Stimulated activated CD8-positive, alpha-beta memory T cell treated with anti-CD3 and anti-CD28 coated beads, Interleukin-7, amount 100 ng/mL, for 24 hours (primary cell): ENCODE measurements around the gene YWHAE.
"Not testable (repeated sequence)": the region's sequence is repeated elsewhere in the genome, so short reads cannot be mapped to it uniquely, and the experiment has no call there.

Experiments used
- DNase-seq: peaks from one replicate; pipeline ENCODE4 v3.0.0-alpha.2; 2020; ENCODE audit warnings: low read depth

The YWHAE gene

DNA sequence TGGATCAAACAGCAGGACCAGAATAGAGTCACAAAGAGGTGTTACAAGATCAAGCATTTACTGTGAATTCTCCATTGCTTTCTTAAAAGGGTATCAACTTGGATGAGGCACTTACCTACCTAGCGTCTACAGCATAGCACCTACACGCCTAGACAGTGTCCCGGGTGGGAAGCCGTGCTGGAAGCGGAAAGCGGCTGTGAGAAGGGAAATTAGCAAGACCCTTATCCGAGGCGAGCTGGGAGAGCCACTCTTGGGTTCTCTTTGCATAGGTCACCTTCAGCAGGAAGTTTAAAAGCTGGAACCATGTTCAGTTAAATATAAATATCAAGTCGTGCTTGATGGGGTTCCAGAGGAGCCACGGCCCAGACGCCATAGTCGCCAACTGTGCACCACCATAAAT lies 74.3 kb downstream of the YWHAE start:
- no peak for DNase-seq

DNA sequence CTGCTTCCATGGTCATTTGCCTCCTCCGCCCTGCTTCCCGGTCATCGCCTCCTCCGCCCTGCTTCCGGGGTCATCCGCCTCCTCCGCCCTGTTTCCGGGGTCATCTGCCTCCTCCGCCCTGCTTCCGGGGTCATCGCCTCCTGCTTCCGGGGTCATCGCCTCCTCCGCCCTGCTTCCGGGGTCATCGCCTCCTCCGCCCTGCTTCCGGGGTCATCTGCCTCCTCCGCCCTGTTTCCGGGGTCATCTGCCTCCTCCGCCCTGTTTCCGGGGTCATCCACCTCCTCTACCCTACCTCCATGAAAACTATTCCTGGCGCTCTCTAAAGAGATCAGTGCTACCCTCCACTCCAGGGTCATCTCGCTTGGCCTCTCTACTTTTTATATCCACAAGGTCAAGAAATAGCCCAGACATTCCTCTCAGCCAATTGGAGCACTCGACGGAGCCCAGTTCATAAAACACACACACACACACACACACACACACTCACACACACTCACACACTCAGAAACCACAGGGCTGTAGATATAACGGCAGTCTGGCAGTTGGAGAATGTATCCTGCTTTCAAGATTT lies 75.7 kb downstream of the YWHAE start:
- no peak for DNase-seq

DNA sequence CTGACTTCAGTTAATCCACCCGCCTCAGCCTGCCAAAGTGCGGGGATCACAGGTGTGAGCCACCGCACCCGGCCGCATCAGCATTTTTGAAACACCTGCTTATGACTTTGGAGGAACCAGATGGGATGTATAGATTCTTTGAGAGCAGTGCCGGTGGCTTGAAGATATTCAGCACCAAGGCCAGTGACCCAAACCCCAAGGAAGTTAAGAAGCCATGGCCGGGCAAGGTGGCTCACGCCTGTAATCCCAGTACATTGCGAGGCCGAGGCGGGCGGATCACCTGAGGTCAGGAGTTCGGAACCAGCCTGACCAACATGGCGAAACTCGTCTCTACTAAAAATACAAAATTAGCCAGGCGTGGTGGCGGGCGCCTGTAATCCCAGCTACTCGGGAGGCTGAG lies 76.7 kb downstream of the YWHAE start:
- DNase-seq: no peak

DNA sequence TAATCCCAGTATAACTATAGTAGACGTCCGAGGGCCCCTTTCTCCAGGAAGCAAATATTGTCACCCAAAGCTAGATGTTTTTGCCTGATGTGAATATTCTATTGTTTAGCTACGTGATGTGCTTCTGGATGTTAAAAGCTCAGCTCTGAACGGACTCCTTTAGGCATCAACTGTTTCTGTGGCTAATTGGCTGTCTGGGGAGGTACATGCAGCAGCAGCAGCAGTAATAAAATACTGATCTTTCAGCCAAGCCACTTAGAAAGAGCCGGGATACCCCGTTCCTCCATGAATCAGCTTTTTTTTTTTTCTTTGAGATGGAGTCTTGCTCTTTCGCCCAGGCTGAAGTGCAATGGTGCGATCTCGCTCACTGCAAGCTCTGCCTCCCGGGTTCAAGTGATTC lies 77.5 kb downstream of the YWHAE start:
- no peak for DNase-seq

DNA sequence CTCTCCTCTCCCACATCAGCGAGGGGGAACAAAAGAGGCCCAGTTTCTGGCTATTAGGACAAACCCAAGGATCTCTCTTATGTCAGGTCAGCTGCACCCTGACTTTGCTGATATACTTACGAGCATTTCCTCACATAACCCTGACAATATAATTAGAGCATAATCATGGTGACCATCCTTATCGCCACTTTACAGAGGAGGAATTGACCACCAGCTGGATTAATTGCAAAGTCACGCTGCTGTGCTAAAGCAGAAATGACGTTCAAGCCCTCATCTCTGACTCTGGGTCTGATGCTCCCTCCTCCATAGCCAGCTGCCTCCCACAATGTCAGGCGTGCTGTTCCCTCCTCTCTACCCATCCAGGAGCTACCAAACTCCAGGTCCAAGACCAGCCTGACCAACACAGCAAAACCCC lies 78.0 kb downstream of the YWHAE start:
- no peak for DNase-seq

DNA sequence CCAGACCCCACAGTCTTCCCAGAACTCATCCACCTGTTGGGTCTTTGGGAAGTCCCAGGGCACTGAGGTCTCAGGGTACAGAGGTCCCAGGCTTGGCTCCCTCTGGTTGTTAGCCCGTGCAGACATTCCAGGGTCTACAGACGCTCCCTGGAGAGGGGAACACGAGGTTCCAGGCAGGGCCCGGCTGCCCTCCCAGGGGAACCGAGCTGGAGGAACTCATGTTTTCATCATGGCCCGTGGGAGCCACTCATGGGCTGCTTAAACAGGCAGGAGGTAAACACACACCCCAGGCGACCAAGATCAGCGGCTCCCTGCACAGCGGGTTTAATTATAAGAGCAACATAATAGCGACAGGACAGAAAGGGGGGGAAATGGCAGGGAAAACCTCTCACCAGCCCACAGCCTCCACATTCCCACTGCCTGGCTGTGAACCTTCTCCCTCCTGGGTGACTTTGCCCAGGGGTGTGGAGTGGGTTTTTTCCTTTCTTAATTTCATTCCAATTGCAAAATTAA lies 84.1 kb downstream of the YWHAE start:
- DNase-seq: no peak

DNA sequence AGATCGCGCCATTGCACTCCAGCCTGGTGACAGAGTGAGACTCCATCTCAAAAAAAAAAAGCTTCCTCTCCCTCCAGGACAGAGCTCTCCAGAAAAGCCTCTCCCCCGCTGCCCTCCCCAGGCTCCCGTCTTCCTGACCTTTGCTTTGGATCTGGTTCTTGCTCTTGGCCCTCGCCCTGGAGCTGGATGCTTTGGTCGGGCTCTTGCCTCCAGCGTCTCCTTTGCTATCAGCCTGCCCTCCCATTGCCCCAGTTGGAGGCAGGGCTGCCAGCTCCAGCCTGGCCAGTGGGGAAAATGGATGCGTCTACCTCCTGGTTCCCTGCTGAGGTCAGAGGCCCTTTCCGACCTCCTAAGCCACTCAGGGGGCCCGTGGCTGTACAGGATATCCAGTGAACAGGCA lies 84.6 kb downstream of the YWHAE start:
- no peak for DNase-seq

DNA sequence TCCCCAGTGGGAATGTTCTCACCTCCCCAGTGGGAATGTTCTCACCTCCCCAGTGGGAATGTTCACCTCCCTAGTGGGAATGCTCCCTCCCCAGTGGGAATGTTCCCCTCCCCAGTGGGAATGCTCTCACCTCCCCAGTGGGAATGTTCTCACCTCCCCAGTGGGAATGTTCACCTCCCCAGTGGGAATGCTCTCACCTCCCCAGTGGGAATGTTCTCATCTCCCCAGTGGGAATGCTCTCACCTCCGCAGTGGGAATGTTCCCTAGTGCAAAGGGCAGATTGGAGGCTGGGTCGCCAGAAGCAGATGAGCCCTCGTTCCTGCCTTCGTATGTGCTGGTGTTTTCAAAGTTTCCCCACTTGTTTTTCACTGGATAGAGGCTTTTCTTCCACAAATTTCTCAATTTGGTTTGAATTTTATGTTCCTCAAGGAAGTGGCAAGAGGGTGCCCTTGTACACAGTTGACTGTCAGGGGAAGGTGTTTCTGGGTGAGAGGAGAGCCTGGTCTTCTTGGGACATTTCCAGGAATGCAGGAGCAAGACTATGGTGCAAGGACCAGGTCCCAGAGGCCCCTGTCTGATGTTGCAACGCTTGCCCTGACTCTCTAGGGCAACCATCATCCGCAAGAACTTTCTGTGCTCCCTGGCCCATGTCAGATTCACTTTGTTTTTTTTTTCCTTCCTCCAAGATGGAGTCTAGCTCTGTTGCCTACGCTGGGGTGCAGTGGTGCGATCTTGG lies 86.6 kb downstream of the YWHAE start:
- no peak for DNase-seq

DNA sequence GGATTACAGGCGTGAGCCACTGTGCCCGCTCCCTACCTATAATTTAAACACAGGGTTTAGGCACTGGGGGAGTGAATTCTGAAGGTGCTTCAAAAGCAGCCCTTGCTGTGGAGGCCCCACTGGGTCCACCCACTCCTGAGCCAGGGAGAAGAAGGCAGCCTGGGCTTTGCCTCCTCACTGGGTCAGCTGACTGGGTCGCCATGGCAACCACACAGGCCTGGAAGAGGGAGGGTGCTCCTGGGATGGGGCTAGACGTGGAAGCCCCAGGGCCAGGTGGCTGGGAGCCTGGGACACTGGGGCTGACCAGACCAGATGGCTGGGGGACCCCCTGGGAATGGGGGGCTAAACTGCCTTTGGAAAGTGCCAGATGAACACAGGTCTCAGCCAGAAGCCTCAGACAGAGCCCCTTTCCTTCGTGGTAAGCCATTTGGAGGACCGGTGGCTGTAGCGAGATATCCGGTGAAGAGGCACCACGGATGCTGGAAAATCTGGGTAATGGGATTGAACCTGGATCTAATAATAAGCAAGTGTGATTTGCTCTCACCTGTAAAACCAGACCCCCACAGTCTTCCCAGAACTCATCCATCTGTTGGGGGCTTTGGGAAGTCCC lies 87.7 kb downstream of the YWHAE start:
- DNase-seq: no peak

DNA sequence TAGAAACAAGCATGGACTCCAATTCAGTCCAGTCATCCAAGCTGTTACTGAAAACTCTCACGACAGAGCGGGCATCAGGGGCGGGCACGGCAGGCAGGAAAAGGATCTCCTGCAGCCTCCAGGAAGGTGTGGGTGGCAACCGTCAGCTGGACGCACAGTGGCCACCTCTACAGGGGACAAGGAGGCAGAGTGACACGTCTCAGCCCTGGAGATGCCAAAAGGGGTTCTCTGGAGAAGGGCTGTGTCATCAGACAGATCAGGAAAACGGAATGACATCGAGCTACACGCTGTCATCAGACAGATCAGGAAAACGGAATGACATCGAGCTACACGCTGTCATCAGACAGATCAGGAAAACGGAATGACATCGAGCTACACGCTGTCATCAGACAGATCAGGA lies 92.2 kb downstream of the YWHAE start:
- DNase-seq: not testable (repeated sequence)

DNA sequence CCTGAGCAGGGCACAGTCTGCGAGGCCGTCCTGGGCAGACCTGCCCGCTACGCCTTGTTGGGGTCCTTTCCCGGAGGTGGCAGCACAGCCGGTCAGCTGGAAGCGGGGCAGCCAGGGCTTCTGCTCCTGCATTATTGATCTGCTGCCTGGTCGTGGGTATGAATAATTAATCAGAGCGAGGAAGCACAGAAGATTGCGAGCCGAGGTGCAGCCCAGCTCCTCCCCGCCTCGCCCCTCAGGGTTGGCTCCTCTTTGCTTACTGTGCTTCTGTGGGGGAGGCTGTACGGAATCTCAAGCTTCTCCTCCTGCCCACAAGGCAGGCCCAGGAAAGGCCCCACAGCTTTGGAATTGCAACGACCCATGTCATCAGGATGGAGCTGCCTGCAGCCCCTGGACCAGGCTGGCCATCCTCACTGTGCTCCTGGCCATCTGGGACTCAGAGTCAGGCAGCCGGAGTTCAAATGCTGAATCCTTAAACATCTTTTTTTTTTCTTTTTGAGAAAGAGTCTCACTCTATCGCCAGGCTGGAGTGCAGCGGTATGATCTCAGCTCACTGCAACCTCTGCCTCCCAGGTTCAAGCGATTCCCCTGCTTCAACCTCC lies 95.0 kb downstream of the YWHAE start:
- no peak for DNase-seq

DNA sequence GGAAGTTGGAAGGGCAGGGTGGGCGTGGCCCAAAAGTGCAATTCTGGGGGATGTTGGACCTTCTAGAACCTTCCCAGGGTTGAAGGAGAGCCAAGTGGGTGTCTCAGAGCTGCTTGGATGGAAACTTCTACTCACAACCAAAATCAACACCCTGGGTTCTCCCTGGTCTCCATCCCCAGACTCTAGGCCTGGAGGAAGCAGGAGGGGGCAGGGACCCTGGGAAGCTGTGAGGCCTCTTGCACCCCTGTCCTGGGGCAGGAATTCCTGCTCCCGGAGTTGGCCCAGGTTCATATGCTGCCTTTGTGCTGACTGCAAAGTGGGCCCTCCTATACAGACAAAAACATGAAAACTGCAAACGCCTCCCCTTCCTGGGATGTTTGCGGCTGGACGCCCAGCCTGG lies 95.5 kb downstream of the YWHAE start:
- no peak for DNase-seq

DNA sequence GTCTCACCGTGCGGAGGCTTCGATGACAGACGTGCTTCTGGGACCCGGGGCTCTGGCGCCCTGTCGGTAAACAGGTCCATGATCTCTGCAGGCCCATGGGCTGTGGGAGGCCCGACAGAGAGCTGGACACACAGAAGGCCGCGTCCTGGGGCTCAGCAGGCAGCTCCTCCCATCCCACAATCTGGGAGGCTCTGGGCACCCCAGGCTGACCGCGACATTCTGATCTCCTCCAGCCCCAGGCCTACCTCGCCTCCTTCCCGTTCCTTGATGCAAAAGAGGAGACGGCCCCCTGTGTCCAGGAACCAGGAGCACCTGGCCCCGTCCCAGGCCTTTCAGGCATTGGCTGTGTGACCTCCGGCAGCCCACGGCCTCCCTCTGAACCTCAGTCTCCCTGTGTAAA lies 97.3 kb downstream of the YWHAE start:
- DNase-seq: no peak

DNA sequence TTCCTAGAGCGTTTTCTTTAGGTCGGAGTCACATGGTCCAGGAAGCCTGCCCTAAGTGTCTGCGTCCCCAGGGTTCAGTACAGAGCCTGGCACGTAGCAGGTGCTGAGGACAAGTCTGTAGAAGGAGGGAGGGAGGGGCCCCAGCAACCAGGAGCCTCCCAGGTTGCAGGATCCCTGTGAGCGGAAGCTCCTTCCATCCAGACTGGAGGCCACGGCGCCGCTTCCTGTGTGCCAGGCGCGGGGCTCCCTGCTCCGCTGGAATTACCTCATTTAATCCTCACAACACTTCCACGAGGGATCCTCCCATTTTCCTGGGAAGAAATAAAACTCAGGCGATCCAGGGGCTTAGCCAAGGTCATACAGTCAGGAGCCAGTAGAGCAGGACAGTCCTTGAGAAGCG lies 98.5 kb downstream of the YWHAE start:
- DNase-seq: no peak

DNA sequence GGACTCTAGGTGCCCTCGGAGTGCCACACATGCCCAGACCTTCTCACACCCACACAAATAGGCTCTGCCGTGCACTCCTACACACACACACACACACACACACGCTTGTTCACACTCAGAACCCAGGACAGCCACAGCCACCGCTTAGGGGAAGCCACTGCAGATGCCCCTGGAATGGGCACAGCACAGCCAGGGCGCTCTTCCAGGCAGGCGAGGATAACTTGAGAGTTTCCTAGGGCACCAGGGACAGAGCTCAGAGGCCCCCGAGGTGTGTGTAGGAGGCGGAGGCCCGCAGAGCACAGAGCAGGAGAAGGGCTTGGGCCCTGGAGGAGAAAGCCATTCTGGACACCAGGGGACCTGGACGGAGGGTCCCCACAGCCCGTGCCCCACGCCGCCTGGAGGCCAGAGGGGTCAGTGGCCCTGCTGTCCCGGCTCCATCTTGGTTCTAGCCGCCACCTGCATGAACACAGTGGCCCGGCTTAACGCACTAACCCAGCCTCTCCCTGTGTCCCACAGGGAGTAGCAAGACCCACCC lies 99.6 kb downstream of the YWHAE start:
- DNase-seq: no peak

DNA sequence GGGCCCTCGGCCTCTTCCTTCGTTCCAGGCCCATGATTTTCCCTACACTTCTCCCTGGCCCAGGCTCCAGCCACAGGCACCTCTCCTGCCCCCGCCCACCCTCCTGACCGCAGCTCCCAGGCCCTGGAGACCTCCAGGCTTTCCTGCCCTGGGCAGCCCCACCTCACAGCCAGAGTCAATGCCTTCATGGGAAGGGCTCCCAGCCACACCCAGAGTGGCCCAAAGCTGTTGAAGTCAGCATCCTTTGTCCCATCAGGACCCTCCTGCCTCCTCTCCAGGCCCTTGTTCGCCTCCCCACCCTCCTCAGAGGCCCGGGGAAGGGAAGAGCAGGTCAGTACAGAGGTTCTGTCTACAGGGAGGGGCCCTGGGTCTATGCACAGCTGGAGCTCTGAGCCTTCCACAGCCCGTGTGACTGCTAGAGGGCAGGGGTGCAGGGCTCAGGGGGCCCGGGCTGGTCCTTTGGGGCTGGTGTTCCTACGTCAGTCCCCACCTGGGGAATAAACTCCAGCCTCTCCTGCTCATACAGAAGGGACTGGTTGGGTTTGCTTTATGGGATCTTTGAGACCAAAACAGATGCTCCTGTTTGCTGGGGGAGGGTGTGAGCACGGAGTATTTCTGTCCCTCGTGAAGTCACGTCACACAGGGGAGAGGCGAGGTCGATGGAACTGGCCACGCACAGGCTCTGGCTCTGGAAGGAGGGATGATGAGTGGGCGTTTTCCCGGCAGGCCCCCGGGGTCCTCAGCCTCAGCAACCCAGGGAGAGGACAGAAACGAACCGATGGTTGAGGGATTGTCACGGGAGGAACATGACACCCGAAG lies 100.3 kb downstream of the YWHAE start:
- DNase-seq: no peak

DNA sequence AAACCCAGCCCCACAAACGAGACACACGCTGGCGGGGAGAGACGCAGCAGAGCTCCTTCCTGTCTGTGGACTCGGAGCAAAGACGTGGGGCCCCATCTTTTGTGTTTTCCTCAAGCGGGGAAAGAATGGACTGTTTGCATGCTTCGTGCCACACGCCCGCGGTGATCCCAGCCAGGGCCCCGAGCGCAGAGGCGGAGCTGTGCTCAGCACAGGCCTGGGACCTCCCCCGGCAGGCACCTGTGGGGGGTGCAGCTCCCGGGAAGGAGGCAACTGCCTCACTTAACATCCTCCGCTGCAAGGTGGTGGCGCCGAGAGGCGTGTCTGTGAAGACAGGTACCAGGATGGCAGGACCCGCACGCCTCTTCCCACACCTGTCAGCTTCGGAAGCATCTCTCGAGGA lies 101.4 kb downstream of the YWHAE start:
- DNase-seq: no peak
